Central memory CD8-positive, alpha-beta T cell (primary cell): ENCODE data around the gene BTG1.
"Not testable (repeated sequence)": the region's sequence is repeated elsewhere in the genome, so short reads cannot be mapped to it uniquely, and the experiment has no call there.

Experiments used
- ATAC-seq: fragments of 150-1000 bp; cut with Tn5 transposase; replicated peaks from 2 replicates; pipeline ENCODE4 v1.10.0; 2022; ENCODE audit warnings: mild to moderate bottlenecking, moderate FRiP score, moderate number of reproducible peaks; ENCODE audit not compliant: poor library complexity, severe bottlenecking; ENCODE audit errors: extremely low read depth
- DNase-seq, 2 donors: peaks; one replicate each; pipeline ENCODE4 v3.0.0; 2021; ENCODE audit warnings: low spot score in 2 of 2
- H3K27ac Mint-ChIP-seq: one replicate; pipeline ENCODE4 v1.8.0; 2022; ENCODE audit warnings: low read depth, mild to moderate bottlenecking, moderate library complexity, mixed read lengths
- H3K27me3 Mint-ChIP-seq: one replicate; pipeline ENCODE4 v1.8.0; 2022; ENCODE audit warnings: mixed read lengths
- H3K36me3 Mint-ChIP-seq: one replicate; pipeline ENCODE4 v1.8.0; 2022; ENCODE audit warnings: mild to moderate bottlenecking, moderate library complexity, mixed read lengths; ENCODE audit not compliant: insufficient read depth
- H3K4me1 Mint-ChIP-seq: one replicate; pipeline ENCODE4 v1.8.0; 2022; ENCODE audit warnings: mixed read lengths
- H3K4me3 Mint-ChIP-seq: one replicate; pipeline ENCODE4 v1.8.0; 2022; ENCODE audit warnings: mild to moderate bottlenecking, moderate library complexity, mixed read lengths
- H3K9me3 Mint-ChIP-seq: one replicate; pipeline ENCODE4 v1.8.0; 2022; ENCODE audit warnings: mixed read lengths

Gene BTG1

GRCh38 chr12:92098594-92099380 lies 46.9 kb downstream of the BTG1 start:
- H3K4me3 Mint-ChIP-seq = no peak overlapping the region
- ATAC-seq (no peak), DNase-seq (no peak)
- H3K27ac Mint-ChIP-seq = no peak overlapping the region
- no peaks in the 10 kb centered on the region for H3K27me3 Mint-ChIP-seq
- peaks cover 29% of the 10 kb centered on the region for H3K4me1 Mint-ChIP-seq
- H3K9me3 Mint-ChIP-seq = peaks cover 10% of the 10 kb centered on the region
- peaks cover 10% of the 10 kb centered on the region for H3K36me3 Mint-ChIP-seq

GRCh38 chr12:92096346-92097136 lies 49.1 kb downstream of the BTG1 start:
- H3K9me3 Mint-ChIP-seq = peaks cover 10% of the 10 kb centered on the region

GRCh38 chr12:92094751-92095161 lies 50.9 kb downstream of the BTG1 start:
- Mint-ChIP-seq H3K36me3 (peaks cover 10% of the 10 kb centered on the region), H3K4me1 (peaks cover 14% of the 10 kb centered on the region), H3K27ac (no peak overlapping the region), H3K27me3 (no peaks in the 10 kb centered on the region), H3K9me3 (peaks cover 5% of the 10 kb centered on the region), H3K4me3 (no peak overlapping the region)
- DNase-seq (no peak), ATAC-seq (no peak)

More at GRCh38 chr12:92096346-92097136, 49.1 kb downstream of the BTG1 start:
- Mint-ChIP-seq H3K4me1 (peaks cover 29% of the 10 kb centered on the region), H3K27ac (no peak overlapping the region), H3K36me3 (peaks cover 8% of the 10 kb centered on the region), H3K4me3 (no peak overlapping the region), H3K27me3 (no peaks in the 10 kb centered on the region)
- DNase-seq (no peak), ATAC-seq (no peak)

GRCh38 chr12:92094301-92094700 lies 51.3 kb downstream of the BTG1 start:
- Mint-ChIP-seq H3K4me1 (peaks cover 12% of the 10 kb centered on the region), H3K36me3 (peaks cover 10% of the 10 kb centered on the region)
- H3K27me3 Mint-ChIP-seq, ATAC-seq, H3K4me3 Mint-ChIP-seq, H3K9me3 Mint-ChIP-seq, DNase-seq, H3K27ac Mint-ChIP-seq: not testable (repeated sequence)
